HUES6 (cell line): ENCODE measurements around the gene MAP1LC3B2.
A peak's percentile ranks its signal among the peaks of the same experiment; 100 is the strongest.

Experiments used
- H3K27ac ChIP-seq: 2 replicates; pipeline ENCODE4 v1.7.0; 2013; ENCODE audit warnings: low read depth, mild to moderate bottlenecking, low read length, inconsistent platforms
- H3K27me3 ChIP-seq: 2 replicates; pipeline ENCODE4 v1.6.1; 2013; ENCODE audit warnings: low read length; ENCODE audit not compliant: control insufficient read depth, insufficient read depth
- H3K36me3 ChIP-seq: 2 replicates; pipeline ENCODE4 v1.6.1; 2013; ENCODE audit warnings: low read length; ENCODE audit not compliant: control insufficient read depth, insufficient read depth
- H3K4me1 ChIP-seq: 2 replicates; pipeline ENCODE4 v1.6.1; 2013; ENCODE audit warnings: low read length; ENCODE audit not compliant: control insufficient read depth, insufficient read depth
- H3K4me3 ChIP-seq: 2 replicates; pipeline ENCODE4 v1.5.1; 2013; ENCODE audit warnings: low read depth, low read length
- H3K9ac ChIP-seq: one replicate; pipeline ENCODE4 v1.6.1; 2013; ENCODE audit warnings: mild to moderate bottlenecking, low read length
- H3K9me3 ChIP-seq: 2 replicates; pipeline ENCODE4 v1.6.1; 2013; ENCODE audit warnings: low read depth, low read length; ENCODE audit not compliant: control insufficient read depth, insufficient read depth

MAP1LC3B2 gene

GRCh38 chr12:116538076-116538591 lies 21.0 kb upstream of the MAP1LC3B2 start:
- no peaks in the 10 kb centered on the region for H3K27me3 ChIP-seq
- no peaks in the 10 kb centered on the region for H3K36me3 ChIP-seq
- no peak overlapping the region for H3K9ac ChIP-seq
- H3K4me1 ChIP-seq, result peaks cover 30% of the 10 kb centered on the region
- H3K4me3 ChIP-seq, result no peak overlapping the region
- H3K9me3 ChIP-seq, result no peaks in the 10 kb centered on the region
- H3K27ac ChIP-seq, result no peak overlapping the region

GRCh38 chr12:116538682-116539305 lies 20.4 kb upstream of the MAP1LC3B2 start:
- Histone ChIP-seq H3K9ac (no peak overlapping the region), H3K4me1 (peaks cover 30% of the 10 kb centered on the region)

DNA sequence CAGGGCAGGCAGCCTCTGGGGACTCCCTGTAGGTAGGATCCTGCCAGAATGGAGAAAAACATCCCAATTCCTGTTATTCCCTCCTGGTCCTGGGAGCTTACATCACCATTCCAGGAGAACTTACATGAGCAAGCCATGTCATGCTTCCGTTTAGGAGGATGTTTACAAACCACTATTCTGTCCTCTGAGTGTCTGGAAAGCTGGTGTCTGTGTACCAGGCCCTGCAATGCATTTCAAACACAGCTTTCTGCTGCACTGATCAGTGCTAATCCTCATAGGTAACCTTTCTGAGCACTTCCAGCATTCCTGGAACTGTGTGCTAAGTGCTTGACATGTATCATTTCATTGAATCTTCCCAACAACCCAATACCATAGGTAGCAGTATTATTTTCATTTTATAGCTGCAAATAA lies 19.8 kb upstream of the MAP1LC3B2 start:
- Histone ChIP-seq H3K9ac (no peak overlapping the region), H3K4me3 (no peak overlapping the region), H3K4me1 (peaks cover 29% of the 10 kb centered on the region), H3K27ac (no peak overlapping the region), H3K9me3 (no peaks in the 10 kb centered on the region), H3K27me3 (no peaks in the 10 kb centered on the region), H3K36me3 (no peaks in the 10 kb centered on the region)

More at GRCh38 chr12:116538682-116539305, 20.4 kb upstream of the MAP1LC3B2 start:
- no peak overlapping the region for H3K27ac ChIP-seq
- no peaks in the 10 kb centered on the region for H3K27me3 ChIP-seq
- H3K9me3 ChIP-seq, result no peaks in the 10 kb centered on the region
- H3K36me3 ChIP-seq, result no peaks in the 10 kb centered on the region
- H3K4me3 ChIP-seq, result no peak overlapping the region

- Histone ChIP-seq H3K4me3 (peak overlapping the region; percentile 9; the same call in 1 of the 2 replicates), H3K27me3 (no peaks in the 10 kb centered on the region), H3K27ac (no peak overlapping the region), H3K36me3 (no peaks in the 10 kb centered on the region), H3K4me1 (peaks cover 23% of the 10 kb centered on the region), H3K9me3 (no peaks in the 10 kb centered on the region), H3K9ac (peak overlapping the region; percentile 37)
Measured at GRCh38 chr12:116539905-116540482, 19.2 kb upstream of the MAP1LC3B2 start.

DNA sequence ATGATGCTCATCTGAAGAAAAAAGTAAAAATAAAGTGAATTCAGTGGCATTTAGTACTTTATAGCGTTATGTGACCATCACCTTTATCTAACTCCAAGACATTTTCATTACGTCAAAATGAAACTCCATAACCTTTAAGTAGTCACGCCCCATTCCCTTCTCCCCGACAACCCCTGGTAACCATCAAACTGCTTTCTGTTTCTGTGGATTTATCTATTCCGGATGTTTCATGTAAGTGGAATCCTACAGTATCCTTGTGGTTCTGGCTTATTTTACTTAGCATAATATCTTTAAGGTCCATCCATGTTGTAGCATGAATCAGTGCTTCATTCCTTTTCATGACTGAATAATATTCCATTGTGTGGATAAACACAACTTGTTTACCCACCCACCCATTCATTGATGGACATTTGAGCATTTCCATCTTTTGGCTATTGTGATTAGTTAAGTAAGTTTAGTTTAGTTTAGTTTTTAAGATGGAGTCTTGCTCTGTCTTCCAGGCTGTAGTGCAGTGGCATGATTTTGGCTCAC lies 18.5 kb upstream of the MAP1LC3B2 start:
- peaks cover 24% of the 10 kb centered on the region for H3K4me1 ChIP-seq
- no peaks in the 10 kb centered on the region for H3K36me3 ChIP-seq
- H3K27me3 ChIP-seq, result no peaks in the 10 kb centered on the region
- no peak overlapping the region for H3K27ac ChIP-seq
- no peaks in the 10 kb centered on the region for H3K9me3 ChIP-seq
- H3K4me3 ChIP-seq, result no peak overlapping the region
- H3K9ac ChIP-seq, result no peak overlapping the region

DNA sequence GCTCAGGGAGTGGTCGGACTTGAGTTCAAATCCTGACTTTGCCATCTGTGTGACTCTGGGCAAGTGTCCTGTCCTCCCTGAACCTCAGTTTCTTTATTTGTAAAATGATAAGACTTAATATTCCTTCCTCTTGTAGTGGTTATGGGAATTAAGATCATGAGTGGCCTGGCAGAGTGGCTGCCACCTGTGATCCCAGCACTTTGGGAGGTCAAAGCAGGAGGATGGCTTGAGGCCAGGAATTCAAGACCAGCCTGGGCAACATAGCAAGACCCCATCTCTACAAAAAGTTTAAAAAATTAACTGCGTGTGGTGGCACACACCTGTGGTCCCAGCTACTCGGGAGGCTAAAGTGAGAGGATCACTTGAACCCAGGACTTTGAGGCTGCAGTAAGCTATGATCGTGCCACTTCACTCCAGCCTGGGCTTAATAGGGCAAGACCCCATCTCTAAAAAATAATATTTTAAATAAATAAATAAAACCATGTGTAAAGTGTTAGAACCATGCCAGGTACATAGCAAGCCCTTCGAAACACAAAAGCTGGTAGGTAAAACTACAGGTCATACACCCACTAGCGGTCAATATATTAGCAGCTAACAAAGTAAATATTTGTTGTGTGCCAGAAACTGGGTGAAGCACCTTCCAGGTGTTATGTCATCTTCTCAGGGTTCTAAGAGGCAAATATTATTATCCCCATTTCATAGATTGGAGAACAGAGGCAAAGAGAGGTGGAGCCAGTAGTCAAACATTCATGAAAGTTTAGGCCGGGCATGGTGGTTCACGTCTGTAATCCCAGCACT lies 17.4 kb upstream of the MAP1LC3B2 start:
- no peaks in the 10 kb centered on the region for H3K36me3 ChIP-seq
- H3K4me1 ChIP-seq, result peaks cover 29% of the 10 kb centered on the region
- no peak overlapping the region for H3K27ac ChIP-seq
- no peak overlapping the region for H3K4me3 ChIP-seq
- no peaks in the 10 kb centered on the region for H3K9me3 ChIP-seq
- no peak overlapping the region for H3K9ac ChIP-seq
- H3K27me3 ChIP-seq, result no peaks in the 10 kb centered on the region

DNA sequence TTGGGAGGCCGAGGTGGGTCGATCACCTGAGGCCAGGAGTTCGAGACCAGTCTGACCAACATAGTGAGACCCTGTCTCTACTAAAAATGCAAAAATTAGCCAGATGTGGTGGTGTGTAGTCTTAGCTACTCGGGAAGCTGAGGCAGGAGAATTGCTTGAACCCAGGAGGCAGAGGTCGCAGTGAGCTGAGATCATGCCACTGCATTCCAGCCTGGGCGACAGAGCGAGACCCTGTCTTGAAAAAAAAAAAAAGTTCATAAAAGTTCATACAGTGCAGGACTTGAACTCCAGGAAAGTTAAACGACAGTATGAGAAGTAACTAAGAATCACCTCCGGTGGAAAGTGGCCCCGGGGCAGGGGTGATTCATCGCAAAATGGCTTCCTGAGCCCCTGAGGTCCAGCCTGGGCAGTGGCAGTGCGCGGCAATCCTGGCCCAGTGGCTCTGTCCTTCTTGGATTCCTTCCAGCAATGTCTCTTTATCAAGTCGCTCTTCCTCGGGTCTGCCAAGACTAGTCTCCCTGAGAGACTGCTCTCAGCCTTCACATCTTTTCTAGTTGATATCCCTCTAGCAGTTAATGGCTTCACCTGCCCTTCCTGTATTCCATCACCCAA lies 16.7 kb upstream of the MAP1LC3B2 start:
- no peaks in the 10 kb centered on the region for H3K36me3 ChIP-seq
- H3K9me3 ChIP-seq, result no peaks in the 10 kb centered on the region
- no peak overlapping the region for H3K9ac ChIP-seq
- H3K4me3 ChIP-seq, result no peak overlapping the region
- H3K27me3 ChIP-seq, result no peaks in the 10 kb centered on the region
- H3K27ac ChIP-seq, result no peak overlapping the region
- peaks cover 29% of the 10 kb centered on the region for H3K4me1 ChIP-seq

- H3K27me3 ChIP-seq, result no peaks in the 10 kb centered on the region
- H3K9ac ChIP-seq, result no peak overlapping the region
- H3K27ac ChIP-seq, result no peak overlapping the region
- H3K4me1 ChIP-seq, result peaks cover 22% of the 10 kb centered on the region
- no peaks in the 10 kb centered on the region for H3K36me3 ChIP-seq
- H3K4me3 ChIP-seq, result no peak overlapping the region
- H3K9me3 ChIP-seq, result no peaks in the 10 kb centered on the region
Measured at GRCh38 chr12:116544656-116545055, 14.5 kb upstream of the MAP1LC3B2 start.

DNA sequence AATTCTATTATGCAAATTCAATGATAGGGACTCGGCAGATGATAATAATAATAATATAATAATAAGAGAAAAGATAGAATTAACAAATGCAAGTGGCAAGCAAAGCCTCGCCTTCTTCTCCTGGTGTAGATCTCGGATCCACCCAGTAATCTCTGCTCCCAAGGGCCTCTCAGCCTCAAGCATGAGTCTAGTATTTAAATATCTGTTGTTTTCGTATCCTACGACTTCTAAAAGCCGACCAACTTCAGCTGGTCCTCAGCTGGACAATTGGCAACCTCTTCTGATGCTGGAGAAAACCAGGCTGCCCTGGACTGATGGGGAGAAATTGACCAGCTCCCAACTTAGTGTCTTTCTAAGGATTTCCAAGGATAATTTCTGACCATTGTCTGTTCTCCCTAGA lies 14.0 kb upstream of the MAP1LC3B2 start:
- no peaks in the 10 kb centered on the region for H3K27me3 ChIP-seq
- no peaks in the 10 kb centered on the region for H3K9me3 ChIP-seq
- no peak overlapping the region for H3K9ac ChIP-seq
- H3K27ac ChIP-seq, result no peak overlapping the region
- no peak overlapping the region for H3K4me3 ChIP-seq
- no peaks in the 10 kb centered on the region for H3K36me3 ChIP-seq
- peaks cover 18% of the 10 kb centered on the region; the same call in 1 of the 2 replicates for H3K4me1 ChIP-seq

DNA sequence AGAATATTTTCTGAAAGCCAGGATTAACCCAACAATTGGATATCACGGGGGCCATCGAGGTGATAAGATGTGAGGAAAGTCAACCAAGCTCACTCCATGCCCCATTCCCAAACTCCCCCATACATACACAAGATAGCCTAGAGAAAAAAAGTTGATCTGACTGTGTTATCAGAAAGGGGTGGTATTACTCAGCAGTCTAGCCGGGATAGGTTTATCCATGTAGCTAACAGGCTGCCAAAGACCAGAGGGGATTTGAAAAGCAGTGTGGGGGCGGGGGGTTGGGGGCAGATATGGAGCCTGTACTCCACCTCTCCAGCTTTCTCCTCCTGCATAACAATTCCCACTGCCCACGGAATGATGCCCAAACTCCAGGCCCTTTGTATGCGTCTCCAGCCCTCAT lies 13.2 kb upstream of the MAP1LC3B2 start:
- Histone ChIP-seq H3K9ac (no peak overlapping the region), H3K27ac (no peak overlapping the region), H3K36me3 (no peaks in the 10 kb centered on the region)

More for the DNA sequence above, 13.2 kb upstream of the MAP1LC3B2 start:
- Histone ChIP-seq H3K4me3 (no peak overlapping the region), H3K27me3 (no peaks in the 10 kb centered on the region), H3K4me1 (peaks cover 18% of the 10 kb centered on the region; the same call in 1 of the 2 replicates), H3K9me3 (no peaks in the 10 kb centered on the region)
